HG03097 (cell line): Measurements from ENCODE around the gene RAB28.
"Not testable (repeated sequence)": the region's sequence is repeated elsewhere in the genome, so short reads cannot be mapped to it uniquely, and the experiment has no call there.

Source experiments
- ATAC-seq: cut with Tn5 transposase; IDR thresholded peaks from one replicate; pipeline ENCODE4 v1.9.1; 2021; ENCODE audit not compliant: unreplicated experiment, low FRiP score

Gene RAB28

DNA sequence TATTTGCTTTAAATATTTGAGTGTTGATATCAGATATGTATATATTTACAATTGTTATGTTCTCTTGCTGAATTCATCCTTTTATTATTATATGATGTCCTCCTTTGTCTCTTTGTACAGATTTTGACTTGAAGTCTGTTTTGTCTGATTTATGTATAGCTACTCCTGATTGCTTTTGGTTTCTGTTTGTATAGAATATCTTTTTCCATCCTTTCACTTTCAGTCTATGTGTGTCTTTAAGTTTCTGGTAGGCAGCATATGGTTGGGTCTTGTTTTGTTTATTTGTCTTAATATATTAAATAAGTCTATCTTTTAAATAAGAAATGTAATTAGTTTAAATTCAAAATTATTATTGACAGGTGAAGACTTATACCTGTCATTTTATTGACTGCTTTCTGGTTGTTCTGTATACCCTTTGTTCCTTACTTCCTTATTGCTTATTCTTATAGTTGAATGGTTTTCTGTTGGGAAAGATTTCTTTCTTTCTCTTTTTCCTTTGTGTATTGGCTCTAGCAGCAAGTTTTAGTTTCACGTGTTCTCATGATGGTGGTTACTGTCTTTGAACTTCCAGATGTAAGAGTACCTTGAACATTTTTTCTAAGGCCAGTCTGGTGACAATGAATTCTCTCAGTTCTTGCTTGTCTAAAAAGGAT is 31.1 kb downstream of the RAB28 start:
- ATAC-seq: no peak

DNA sequence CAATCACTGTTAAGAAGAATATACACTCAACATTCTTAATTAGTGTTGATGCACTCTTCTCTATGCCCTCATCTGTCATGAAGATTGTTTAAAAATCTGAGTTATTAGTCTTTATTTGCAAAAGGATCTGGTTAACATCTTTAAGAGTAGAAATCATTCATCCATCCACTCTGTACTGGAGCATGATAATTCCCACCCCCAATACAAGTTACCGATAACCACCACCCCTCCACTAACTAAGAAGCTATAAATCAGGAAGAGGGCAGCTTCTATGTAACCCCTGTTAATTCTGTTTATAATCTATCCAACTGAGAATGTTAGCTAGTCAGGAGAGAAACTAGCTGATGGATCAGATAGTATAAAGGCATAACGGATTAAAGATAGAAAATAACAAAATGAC is 34.5 kb downstream of the RAB28 start:
- ATAC-seq: no peak

DNA sequence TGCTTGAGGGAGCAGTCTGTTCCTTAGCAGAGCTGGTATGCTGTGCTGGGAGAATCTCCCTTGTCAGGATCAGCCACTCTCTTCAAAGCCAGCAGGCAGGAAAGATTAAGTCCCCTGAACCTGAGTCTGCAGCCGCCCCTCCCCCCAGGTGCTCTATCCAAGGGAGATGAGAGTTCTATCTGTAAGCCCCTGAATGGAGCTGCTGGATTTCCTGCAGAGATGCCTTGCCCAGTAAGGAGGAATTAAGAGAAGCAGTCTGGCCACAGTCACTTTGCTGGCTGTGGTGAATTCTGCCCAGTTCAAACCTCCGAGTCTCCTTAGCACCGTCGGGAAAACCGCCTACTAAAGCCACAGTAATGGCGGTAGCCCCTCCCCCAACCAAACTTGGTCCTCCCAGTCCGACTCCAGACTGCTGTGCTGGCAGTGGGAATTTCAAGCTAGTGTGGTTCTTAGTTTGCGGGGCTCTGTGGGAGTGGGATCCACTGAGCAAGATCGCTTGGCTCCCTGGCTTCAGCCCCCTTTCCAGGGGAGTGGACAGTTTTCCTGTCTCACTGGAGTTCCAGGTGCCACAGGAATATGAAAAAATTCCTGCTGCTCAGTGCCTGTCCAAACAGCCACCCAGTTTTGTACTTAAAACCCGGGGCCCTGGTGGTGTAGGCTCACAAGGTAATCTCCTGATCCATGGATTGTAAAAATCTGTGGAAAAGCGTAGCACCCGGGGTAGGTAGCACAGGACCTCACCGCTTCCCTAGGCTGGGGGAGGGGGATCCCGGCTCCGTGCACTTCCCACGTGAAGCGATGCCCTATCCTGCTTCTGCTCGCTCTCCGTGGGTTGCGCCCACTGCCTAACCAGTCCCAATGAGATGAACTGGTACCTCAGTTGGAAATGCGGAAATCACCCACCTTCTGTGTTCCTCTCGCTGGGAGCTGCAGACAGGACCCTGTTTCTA is 38.0 kb downstream of the RAB28 start:
- no peak for ATAC-seq

DNA sequence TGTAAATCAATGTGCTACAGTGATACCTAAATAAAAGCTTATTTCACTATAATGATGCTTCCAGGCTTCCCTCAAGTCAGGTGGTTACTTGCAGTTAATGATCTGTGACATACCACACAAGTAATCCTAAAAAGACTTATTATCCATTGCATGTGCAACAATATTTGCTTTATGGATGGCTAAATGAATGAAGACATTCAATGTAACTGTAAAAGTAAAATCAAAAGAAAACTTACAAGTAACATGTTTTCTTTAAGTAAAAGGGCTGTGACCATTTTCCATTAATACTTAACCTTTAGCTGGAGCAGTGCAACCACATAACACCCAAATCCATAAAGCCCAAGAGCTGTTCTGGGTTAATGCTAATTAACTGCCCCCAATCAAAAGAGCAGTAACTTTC is 42.6 kb downstream of the RAB28 start:
- no peak for ATAC-seq

DNA sequence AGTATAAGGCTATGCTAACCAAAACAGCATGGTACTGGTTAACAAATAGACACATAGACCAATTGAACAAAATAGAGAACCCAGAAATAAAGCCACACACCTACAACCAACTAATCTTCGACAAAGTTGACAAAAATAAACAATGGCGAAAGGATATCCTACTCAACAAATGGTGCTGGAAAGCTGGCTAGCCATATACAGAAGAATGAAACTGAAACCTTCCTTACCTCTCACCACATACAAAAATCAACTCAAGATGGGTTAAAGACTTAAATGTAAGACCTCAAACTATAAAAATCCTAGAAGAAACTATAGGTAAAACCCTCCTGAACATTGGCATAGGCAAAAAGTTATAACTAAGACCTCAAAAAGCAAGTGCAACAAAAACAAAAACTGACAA is 47.2 kb downstream of the RAB28 start:
- no peak for ATAC-seq

DNA sequence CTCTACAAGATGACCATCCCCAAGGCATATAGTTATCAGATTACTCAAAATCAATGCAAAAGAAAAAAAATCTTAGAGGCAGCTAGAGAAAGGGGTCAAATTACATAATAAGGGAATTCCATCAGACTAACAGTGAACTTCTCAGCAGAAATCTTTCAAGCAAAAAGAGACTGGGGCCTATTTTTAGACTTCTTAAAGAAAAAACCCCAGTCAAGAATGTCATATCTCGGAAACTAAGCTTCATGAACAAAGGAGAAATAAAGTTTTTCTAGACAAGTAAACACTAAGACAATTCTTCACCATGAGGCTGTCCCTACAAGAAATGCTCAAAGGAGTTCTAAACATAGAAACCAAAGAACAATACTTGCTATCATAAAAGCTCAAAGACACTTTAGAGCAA is 51.7 kb downstream of the RAB28 start:
- no peak for ATAC-seq

DNA sequence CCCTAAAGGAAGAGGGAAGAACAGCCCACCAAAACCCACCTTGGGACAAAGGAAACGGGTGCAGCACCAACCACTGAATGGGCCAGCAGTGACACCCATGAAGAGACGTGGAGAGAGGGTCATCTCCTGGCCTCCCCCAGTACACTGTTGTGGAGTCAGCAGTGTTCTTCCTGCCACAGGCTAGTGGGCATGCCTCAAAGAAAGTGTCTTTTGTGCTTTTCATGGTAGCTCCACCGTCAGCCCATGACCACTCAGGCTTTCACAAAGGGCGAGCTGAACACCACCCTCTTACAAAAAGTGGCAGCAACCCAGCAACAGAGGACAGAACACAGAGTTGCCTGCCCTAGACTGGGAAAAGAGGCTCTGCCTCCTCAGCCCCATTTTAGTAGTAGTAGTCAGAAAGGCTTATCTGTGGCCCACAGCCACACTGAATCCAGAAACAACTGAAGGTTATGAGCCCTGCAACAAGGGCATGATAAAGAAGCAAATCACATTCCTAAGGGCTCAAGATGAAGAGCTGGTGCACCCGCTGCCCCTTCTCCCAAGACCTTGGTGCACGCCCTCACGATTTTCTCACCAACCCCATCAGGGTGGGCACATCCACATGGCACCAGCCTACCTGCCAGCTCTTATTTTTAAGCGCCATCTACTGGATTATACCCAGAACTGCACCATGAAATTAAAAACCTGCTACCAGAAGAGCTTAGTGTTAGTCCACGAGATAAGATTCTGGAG is 53.1 kb downstream of the RAB28 start:
- ATAC-seq: no peak

DNA sequence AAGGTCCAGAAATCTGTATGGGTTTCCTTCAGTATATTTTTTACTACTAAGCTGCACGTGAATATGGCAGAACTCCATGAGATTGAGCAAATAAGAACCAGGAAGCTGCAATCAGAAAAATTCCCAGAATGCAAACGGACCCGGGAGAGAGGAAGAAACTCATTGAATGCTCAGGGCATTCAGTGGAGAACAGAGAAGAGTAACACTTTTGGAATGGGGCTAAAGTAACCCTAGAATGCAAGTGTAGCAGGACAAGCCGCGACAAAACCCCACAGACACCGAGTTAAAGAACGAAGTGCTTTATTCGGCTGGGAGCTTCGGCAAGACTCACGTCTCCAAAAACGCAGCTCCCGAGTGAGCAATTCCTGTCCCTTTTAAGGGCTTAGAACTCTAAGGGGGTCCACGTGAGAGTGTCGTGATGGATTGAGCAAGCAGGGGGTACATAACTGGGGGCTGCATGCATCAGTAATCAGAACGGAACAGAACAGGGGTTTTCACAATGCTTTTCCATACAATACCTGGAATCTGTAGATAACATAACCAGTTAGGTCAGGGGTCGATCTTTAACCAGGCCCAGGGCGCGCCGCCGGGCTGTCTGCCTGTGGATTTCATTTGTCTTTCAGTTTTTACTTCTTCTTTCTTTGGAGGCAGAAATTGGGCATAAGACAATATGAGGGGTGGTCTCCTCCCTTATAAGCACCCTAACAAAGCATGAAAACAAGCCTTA is 56.4 kb downstream of the RAB28 start:
- ATAC-seq: no peak

DNA sequence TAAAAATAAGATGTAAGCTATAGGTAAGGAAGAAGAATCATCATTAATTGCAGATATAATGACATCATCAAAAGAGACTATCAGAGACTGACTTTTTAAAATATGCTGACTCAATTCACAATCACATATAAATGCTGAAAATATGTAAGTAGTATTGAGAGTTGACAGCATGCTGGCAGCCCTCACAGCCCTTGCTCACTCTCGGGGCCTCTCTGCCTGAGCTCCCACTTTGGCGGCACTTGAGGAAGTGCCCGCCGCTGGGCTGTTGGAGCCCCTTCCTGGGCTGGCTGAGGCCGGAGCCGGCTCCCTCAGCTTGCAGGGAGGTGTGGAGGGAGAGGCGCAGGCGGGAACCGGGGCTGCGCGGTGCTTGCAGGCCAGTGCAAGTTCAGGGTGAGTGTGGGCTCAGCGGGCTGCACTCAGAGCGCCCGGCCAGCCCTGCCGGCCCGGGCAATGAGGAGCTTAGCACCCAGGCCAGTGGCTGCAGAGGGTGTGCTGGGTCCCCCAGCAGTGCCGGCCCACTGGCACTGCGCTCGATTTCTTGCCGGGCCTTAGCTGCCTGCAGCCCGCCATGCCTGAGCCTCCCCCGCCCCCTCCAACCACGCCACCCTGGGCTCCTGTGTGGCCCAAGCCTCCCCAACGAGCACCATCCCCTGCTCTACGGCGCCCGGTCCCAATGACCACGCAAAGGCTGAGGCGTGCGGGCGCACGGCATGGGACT is 68.9 kb downstream of the RAB28 start:
- ATAC-seq: no peak

DNA sequence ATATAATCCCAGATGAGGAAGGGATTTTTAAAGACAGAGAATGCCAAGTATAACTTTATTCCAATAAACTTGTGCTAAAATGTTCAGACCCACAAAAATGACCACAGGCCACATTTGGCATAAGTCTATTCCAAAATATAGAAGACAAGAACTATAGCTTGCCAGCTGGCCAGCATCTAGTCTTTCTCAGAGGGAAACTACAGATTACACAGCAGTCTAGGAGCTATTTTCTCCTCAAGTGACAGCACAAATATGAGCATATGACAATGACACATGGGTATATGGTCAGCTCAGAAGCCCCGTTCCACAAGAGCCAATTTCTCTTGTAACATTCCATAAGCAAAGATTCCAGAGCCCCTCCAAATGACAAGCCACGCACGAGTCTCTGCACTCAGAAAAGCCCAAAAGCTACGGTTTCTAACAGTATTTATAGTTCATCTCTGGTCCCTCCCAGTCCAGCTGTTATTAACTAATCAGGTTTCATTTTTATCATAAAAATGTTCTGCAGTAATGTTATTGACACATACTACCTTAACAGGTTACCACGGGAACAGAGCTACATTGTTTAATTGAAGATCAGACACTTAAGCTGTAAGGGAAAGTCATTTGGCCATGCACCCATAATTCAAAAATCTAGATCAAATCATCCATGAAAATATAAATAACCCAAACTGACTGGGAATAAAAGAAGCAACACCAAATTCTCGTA is 70.3 kb downstream of the RAB28 start:
- no peak for ATAC-seq

DNA sequence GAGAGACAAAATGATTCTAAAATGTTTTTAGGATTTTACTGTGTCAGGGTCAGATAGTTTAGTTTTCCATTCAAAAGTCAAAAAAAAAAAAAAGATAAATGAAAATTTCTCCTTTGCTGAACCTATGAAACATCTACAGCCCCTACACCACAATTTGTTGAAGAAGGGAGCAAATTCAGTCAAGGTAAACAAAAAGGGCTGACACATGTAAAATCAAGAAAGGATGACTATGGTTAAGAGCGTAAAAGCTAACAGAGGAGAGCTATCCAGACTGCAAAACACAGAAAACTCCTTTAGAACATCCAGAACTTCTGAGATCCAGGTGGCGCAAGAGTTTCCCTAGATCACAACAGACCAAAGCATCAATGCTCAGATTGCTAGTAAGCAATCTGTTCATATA is 72.2 kb downstream of the RAB28 start:
- ATAC-seq: no peak

DNA sequence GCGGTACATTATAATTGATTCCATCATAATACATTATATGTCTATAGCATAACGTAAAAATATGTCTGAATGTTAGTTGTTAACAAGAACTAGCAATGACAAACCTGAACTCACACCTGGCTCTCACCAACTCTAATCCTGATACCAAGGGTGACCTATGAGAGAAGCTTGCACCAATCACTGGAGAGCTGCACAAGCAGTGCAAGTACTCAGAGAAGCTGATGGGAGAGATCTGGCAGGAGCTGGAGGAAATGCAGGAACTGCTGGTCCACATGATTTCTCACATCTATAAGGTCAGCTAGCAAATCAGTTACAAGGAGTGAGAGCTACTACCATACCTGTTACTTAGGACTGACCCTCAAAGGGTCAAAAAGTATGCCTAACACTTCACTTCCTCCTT is 74.8 kb downstream of the RAB28 start:
- no peak for ATAC-seq

DNA sequence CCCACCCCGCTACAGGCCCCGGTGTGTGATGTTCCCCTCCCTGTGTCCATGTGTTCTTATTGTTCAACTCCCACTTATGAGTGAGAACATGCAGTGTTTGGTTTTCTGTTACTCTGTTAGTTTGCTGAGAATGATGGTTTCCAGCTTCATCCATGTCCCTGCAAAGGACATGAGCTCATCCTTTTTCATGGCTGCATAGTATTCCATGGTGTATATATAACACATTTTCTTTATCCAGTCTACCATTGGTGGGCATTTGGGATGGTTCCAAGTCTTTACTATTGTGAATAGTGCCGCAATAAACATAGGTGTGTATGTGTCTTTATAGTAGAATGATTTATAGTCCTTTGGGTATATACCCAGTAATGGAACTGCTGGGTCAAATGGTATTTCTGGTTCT is 78.0 kb downstream of the RAB28 start:
- ATAC-seq: not testable (repeated sequence)

DNA sequence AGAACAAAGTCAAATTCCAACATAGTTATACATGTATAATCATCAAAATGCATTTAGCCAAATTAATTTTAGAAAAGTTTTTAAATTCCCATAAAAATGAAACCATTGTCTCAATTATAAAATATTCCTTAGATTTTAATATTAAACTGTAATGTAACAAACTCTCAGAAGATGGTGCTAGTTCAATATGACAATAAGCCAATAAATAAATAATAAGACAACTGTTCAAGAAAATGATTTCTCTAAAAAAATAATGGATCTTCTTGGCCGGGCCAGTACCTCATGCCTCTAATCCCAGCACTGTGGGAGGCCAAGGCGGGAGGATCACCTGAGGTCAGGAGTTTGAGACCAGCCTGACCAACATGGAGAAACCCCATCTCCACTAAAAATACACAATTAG is 80.3 kb downstream of the RAB28 start:
- no peak for ATAC-seq

DNA sequence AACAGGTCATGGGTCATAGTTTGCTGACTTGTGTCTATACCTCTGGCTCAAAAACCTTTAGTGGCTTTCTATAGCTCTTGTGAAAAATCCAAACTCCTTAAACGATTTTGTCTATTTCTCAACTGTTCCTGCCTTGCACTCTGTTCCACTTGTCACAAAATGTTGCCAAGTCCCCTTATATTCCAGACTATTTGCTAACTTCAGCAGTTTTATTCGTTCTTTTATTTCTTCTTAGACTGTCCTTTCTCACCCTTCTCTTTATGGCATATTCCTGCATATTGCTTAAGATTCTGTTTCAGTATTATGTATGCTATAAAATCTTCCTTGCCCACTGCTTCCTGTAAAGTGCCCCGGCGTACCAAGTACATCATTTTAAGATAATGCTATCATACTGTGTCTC is 80.8 kb downstream of the RAB28 start:
- ATAC-seq: no peak

DNA sequence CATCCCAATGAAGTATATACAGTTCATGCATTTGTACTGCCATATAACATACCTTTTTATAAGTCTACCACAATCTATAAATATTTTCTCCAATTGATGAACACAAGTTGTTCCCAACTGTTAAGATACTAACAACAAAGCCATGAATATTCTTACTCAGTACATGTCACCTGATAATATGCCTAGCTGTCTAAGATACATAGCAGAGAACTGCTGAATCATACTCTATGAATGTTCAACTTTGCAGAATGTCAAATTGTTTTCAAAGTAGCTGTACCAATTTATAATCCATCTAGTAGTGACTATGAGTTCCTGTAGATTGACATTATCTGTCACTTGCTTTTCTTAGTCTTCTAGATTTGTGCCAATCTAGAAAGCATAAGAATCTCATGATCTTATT is 84.9 kb downstream of the RAB28 start:
- ATAC-seq: no peak

DNA sequence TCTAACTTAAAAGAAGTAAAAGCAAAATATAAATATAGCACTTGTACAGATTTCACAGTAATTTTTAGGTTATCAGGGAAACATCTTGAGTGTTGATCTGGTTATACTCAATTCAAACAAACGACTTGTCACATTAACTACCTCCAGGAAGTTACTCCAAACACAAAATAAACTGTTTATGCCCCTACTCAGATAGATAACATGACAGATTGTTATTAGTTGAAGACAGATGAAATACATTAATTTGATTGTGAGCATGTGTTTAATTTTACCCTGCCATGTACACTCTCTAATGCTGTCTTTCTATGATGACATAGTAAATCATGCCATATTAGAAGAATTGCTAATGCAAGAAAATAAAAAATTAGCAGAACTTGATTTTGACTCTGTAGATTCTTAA is 88.0 kb downstream of the RAB28 start:
- ATAC-seq: no peak

DNA sequence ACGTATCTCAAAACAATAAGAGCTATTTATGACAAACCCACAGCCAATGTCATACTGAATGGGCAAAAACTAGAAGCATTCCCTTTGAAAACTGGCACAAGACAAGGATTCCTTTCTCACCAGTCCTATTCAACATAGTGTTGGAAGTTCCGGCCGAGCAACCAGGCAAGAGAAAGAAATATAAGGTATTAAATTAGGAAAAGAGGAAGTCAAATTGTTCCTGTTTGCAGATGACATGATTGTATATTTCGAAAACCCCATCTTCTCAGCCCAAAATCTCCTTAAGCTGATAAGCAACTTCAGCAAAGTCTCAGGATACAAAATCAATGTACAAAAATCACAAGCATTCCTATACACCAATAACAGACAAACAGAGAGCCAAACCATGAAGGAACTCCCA is 94.2 kb downstream of the RAB28 start:
- not testable (repeated sequence) for ATAC-seq

DNA sequence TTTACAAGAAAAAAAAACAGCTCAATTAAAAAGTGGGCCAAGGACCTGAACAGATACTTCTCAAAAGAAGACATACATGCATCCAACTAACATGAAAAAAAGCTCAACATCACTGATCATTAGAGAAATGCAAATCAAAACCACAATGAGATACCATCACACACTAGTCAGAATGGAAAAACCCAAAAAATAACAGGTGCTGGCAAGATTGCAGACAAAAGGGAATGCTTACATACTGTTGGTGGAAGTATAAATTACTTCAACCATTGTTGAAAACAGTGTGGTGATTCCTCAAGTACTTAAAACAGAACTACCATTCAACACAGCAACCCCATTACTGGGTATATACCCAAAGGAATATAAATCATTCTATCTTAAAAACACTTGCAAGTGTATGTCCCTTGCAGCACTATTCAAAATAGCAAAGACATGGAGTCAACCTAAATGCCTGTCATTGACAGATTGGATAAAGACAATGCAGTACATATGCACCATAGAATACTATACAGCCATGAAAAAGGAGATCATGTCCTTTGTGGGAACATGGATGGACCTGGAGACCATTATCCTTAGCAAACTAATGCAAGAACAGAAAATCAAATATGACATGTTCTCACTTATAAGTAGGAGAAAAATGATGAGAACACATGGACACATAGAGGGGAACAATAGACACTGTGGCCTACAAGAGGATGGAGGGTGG is 97.6 kb downstream of the RAB28 start:
- peak; percentile 73 for ATAC-seq
